22Rv1 (cell line): ENCODE measurements around the gene DNMT3A.

Experiments used
- ZFX ChIP-seq: fragments of 450-650 bp; IDR thresholded peaks from 2 replicates; pipeline ENCODE4 v1.6.1; 2017; ENCODE audit warnings: antibody characterized with exemption, borderline replicate concordance
- TF ChIP-seq, protein P1 (sequence below): fragments of 450-650 bp; IDR thresholded peaks from 2 replicates; pipeline ENCODE4 v1.5.1; 2017; ENCODE audit warnings: mild to moderate bottlenecking

- TF ChIP-seq, protein P1, sequence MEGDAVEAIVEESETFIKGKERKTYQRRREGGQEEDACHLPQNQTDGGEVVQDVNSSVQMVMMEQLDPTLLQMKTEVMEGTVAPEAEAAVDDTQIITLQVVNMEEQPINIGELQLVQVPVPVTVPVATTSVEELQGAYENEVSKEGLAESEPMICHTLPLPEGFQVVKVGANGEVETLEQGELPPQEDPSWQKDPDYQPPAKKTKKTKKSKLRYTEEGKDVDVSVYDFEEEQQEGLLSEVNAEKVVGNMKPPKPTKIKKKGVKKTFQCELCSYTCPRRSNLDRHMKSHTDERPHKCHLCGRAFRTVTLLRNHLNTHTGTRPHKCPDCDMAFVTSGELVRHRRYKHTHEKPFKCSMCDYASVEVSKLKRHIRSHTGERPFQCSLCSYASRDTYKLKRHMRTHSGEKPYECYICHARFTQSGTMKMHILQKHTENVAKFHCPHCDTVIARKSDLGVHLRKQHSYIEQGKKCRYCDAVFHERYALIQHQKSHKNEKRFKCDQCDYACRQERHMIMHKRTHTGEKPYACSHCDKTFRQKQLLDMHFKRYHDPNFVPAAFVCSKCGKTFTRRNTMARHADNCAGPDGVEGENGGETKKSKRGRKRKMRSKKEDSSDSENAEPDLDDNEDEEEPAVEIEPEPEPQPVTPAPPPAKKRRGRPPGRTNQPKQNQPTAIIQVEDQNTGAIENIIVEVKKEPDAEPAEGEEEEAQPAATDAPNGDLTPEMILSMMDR: no peak
- TF ChIP-seq ZFX: no peak
Measured at GRCh38 chr2:25249785-25250184, 91.9 kb downstream of the DNMT3A start.
